Activated naive CD8-positive, alpha-beta T cell (primary cell): ENCODE data around the gene PAXX.

ENCODE experiments used
- H3K27ac Mint-ChIP-seq: one replicate; pipeline ENCODE4 v1.8.0; 2021; ENCODE audit warnings: mixed read lengths
- H3K27me3 Mint-ChIP-seq: one replicate; pipeline ENCODE4 v1.8.0; 2021; ENCODE audit warnings: mixed read lengths
- H3K36me3 Mint-ChIP-seq: one replicate; pipeline ENCODE4 v1.8.0; 2021; ENCODE audit warnings: mixed read lengths
- H3K4me1 Mint-ChIP-seq: one replicate; pipeline ENCODE4 v1.8.0; 2021; ENCODE audit warnings: low read depth, mixed read lengths
- H3K4me3 Mint-ChIP-seq: one replicate; pipeline ENCODE4 v1.8.0; 2021; ENCODE audit warnings: mild to moderate bottlenecking, mixed read lengths
- H3K9me3 Mint-ChIP-seq: one replicate; pipeline ENCODE4 v1.8.0; 2021; ENCODE audit warnings: low read depth, mixed read lengths

PAXX gene

DNA sequence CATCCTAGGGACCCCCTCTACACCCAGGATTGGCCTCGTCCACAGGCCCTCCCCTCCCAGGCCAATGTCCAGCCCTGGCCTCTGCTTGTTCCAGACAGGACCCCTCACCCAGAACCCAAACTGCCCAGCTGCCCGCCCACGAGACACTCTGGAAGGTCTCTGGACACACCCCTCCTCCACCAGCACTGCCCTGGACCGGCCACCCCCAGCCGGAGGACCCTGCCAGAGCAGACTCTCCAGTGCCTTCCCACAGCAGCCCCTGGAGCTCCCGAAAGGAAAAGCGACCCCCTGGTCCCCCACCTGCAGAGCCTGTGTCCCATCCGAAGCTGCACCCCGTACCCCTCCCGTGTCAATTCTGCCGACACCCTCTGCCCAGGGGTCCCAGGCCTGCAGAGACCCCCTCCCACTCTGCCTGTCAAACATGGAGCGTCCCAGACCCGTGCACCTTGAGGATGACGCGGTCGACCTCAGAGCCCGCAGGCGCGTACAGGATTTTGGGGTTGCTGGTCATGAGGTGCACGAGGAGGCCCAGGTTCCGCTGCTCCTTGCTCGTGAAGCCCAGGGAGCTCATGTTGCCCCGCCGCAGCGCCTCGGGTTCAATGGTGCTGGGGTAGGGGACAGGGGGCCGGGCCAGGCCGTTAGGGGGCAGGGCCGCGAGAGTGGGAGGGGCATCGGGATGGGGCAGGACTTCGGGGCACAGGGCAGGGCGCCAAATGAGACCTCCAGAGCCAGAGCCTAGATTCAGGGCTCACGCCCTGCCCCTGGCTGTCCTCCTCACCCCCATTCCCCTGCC is 27.9 kb downstream of the PAXX start:
- Mint-ChIP-seq H3K27ac (no peak overlapping the region), H3K9me3 (no peaks in the 10 kb centered on the region), H3K4me3 (no peak overlapping the region)

DNA sequence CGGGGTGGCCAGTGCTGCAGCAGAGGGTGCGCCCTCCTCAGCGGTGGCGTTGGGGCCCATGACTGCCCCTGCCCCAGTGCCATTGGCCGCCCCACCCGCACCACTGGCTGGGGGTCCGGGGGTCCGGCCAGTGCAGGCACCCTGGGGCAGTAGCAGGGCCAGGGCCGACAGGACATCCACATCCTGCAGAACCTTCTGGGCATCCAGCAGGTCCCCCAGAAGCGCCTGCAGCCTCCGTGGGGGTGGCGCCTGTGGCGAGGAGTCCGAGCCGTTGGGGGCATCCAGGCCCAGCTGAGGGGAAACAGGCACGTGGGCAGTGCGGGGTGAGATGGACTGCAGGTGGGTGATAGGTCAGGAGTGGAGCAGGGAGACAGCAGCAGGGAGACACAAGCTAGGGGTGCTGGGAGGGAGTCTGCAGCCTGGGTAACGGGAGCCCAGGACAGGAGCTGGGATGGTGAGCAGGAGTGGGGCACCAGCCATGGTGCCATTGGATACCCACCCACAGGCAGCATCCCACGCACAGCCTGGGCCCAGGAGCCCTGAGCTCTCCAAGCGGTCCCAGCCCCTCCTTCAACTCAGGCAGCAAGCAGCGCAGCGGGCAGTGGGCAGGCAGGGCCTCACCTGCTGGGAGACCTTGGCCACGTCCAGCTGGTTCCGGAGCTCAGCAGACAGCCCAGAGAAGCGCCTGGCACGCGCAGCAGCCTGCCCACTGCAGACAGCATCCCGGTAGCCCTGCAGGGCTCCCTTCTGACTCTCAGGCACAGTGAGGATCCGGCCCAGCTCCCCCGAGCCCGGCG is 28.7 kb downstream of the PAXX start:
- H3K36me3 Mint-ChIP-seq = no peaks in the 10 kb centered on the region
- no peak overlapping the region for H3K4me3 Mint-ChIP-seq
- no peaks in the 10 kb centered on the region for H3K9me3 Mint-ChIP-seq
- H3K27ac Mint-ChIP-seq = no peak overlapping the region
- H3K4me1 Mint-ChIP-seq = peaks cover 2% of the 10 kb centered on the region
- H3K27me3 Mint-ChIP-seq = no peaks in the 10 kb centered on the region

More for the DNA sequence above, 27.9 kb downstream of the PAXX start:
- H3K4me1 Mint-ChIP-seq = no peaks in the 10 kb centered on the region
- H3K27me3 Mint-ChIP-seq = no peaks in the 10 kb centered on the region
- H3K36me3 Mint-ChIP-seq = no peaks in the 10 kb centered on the region

DNA sequence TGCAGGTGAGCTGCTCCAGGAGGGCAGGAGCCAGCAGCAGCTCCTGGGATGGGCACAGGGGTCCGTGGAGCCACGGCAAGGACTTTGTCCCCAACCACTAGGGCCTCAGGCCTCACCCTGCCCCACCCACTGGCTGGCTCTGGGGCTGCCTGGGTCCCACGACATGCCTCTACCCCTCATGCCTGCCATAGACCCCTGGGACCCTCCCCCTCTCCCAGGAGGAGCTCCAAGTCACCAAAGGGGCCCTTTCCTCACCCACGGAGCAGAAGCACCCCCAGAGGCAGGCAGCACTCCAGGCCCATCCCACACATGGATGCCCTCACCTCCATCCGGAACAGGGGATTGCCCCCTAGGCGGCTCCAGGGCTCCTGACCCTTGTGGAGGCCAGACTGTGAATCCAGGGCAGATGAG is 29.4 kb downstream of the PAXX start:
- Mint-ChIP-seq H3K36me3 (no peaks in the 10 kb centered on the region), H3K9me3 (no peaks in the 10 kb centered on the region), H3K4me3 (no peak overlapping the region), H3K4me1 (peaks cover 3% of the 10 kb centered on the region), H3K27me3 (no peaks in the 10 kb centered on the region), H3K27ac (no peak overlapping the region)

DNA sequence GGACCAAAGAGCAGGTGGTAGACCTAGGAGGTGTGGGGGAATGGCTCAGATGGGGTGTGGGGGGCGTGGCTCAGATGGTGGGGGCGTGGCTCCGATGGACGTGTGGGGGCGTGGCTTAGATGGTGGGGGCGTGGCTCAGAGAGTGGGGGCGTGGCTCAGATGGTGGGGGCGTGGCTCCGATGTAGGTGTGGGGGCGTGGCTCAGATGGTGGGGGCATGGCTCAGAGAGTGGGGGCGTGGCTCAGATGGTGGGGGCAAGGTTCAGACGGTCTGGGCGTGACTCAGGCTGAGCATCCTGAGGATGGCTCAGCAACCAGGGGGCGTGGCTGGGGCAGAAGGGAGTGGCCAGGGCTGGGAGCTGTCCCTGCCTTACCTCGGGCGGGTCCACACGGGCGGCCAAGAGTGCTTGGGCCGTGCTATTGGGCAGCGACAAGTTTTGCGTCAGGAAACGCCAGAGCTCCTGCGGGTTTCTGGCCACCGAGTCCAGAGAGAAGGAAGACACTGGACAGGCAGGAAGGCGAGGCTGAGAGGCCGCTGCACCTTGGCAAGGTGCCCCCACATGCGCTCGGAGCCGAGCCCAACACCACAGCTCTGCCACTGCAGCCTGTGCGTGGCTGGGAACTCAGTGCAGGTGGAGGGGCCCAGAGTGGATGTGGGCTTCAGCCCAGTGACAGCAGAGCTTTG is 29.9 kb downstream of the PAXX start:
- Mint-ChIP-seq H3K4me1 (peaks cover 5% of the 10 kb centered on the region), H3K27ac (no peak overlapping the region), H3K4me3 (no peak overlapping the region), H3K9me3 (no peaks in the 10 kb centered on the region), H3K27me3 (no peaks in the 10 kb centered on the region), H3K36me3 (no peaks in the 10 kb centered on the region)

DNA sequence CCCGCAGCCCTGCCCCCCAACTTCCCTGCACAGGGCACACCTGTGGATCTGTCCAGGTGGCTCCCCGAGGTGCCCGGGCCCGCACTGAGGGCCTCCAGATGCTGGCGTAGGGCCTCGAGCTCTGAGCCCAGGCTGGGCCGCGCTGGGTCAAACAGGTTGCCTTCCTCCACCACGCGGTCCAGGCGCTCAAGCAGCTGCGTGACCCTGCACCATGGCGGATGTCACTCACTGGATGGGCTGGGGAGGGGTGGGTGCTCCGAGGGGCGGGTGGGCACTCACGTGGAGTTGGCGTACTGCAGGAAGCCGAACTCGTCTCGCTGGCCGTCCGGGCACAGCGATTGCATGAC is 30.4 kb downstream of the PAXX start:
- Mint-ChIP-seq H3K4me3 (no peak overlapping the region), H3K27me3 (no peaks in the 10 kb centered on the region), H3K36me3 (no peaks in the 10 kb centered on the region), H3K27ac (no peak overlapping the region), H3K9me3 (no peaks in the 10 kb centered on the region), H3K4me1 (peaks cover 7% of the 10 kb centered on the region)

DNA sequence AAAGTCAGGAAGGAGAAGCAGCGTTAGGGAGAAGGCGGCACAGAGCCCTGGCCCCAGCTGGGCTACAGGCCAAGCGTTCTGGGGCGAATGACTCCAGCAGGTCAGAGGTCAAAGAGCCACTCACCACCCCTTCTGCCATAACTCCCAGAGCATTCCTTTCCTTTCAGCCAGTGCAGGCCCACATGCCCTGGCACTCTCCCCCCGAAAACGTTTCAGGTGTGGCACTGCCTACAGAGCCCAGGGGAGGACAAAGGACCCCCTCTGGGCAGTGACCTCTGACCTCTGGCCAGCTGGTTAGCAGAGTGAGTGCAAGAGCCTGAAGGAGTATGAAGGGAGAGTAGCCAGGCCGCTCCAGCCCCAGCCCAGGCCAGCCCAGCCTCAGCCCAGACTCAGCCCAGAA is 30.9 kb downstream of the PAXX start:
- H3K9me3 Mint-ChIP-seq = no peaks in the 10 kb centered on the region
- H3K4me3 Mint-ChIP-seq = no peak overlapping the region
- no peaks in the 10 kb centered on the region for H3K36me3 Mint-ChIP-seq
- peaks cover 7% of the 10 kb centered on the region for H3K4me1 Mint-ChIP-seq
- H3K27ac Mint-ChIP-seq = no peak overlapping the region
- H3K27me3 Mint-ChIP-seq = no peaks in the 10 kb centered on the region

DNA sequence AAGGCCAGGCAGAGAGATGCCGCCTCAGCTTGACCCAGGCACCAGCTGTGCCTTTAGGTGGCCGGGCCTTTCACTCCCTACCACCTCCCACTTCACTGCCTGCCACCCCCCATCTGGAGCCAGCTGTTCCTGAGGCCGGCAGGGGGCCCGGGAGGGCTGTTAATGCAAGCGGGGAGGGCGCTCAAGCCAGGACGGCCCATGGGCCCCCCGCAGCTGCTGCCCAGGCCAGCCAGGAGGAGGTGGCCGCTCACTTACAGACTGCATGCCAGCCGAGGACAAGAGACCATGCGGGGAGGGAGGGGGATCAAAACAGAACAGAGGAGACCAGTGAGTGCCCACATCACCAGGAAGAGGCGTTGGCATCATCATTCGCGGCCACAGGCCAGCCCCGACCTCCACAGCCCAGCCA is 31.4 kb downstream of the PAXX start:
- no peaks in the 10 kb centered on the region for H3K36me3 Mint-ChIP-seq
- no peaks in the 10 kb centered on the region for H3K9me3 Mint-ChIP-seq
- H3K27ac Mint-ChIP-seq = no peak overlapping the region
- H3K27me3 Mint-ChIP-seq = no peaks in the 10 kb centered on the region
- H3K4me1 Mint-ChIP-seq = peaks cover 7% of the 10 kb centered on the region
- no peak overlapping the region for H3K4me3 Mint-ChIP-seq

DNA sequence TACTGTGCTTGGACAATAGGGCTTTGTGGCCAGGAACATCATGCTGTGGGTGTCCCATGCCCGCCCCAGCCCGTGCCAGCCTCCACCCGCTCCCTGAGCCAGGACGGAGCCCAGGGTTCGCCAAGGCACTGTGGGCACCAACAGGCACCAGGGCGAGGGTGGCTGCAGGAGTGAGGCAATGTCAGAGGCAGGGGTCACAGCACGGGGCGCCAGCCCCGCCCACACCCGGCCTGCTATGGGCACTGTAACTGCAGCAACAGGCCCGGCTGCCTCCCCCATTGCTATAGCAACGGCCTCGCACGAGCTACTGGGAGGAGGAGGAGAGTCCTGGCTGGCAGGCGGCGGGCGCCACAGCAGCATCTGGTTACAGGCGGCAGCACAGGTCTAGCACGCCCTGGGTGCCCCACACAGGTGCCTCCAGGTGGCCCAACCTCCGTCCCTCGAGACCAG is 33.3 kb downstream of the PAXX start:
- H3K36me3 Mint-ChIP-seq = no peaks in the 10 kb centered on the region
- no peaks in the 10 kb centered on the region for H3K9me3 Mint-ChIP-seq
- no peaks in the 10 kb centered on the region for H3K27me3 Mint-ChIP-seq
- no peak overlapping the region for H3K4me3 Mint-ChIP-seq
- no peak overlapping the region for H3K27ac Mint-ChIP-seq
- peaks cover 20% of the 10 kb centered on the region for H3K4me1 Mint-ChIP-seq

DNA sequence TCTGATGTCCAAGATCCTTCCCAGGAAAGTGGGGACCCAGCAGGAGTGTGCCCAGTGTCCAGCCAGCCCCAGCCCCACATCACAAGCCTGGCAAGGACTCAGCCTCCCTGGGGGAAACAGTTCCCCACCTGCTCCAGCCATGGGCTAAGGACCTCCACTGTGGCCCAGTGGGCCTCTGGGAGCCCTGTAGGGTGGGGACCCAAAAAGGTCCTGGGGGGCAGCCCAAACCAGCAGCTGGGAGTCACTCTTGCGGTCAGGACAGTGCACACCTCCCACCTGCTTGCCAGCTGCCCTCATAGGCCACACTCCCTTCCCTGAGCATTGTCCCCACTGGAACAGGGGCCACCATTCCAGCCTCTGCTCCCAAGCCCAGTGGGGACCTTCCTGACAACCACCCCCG is 34.2 kb downstream of the PAXX start:
- H3K36me3 Mint-ChIP-seq = no peaks in the 10 kb centered on the region
- H3K4me3 Mint-ChIP-seq = no peak overlapping the region
- H3K27me3 Mint-ChIP-seq = no peaks in the 10 kb centered on the region
- H3K4me1 Mint-ChIP-seq = peaks cover 24% of the 10 kb centered on the region
- no peak overlapping the region for H3K27ac Mint-ChIP-seq
- no peaks in the 10 kb centered on the region for H3K9me3 Mint-ChIP-seq

DNA sequence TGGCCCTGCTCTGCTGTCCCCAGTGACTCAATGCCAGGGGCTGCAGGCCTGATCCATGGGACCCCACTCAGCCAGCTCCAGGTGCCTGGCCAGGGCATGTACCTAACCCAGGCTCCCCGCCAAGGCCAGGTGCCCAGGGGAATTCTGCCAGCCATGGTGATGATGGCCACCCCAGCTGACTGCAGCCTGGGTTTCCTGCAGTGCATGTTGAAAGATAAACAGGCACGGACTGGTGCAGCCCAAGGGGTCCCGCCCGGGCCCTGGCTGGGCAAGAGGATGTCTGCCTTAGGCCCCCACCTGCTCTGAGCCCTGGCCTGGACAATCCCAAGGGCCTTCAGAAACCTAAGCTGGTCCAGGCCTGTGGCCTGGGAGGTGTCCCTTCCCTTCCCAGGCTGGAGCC is 34.6 kb downstream of the PAXX start:
- Mint-ChIP-seq H3K4me3 (peak overlapping the region; percentile 81), H3K9me3 (no peaks in the 10 kb centered on the region), H3K27ac (no peak overlapping the region), H3K36me3 (no peaks in the 10 kb centered on the region), H3K27me3 (no peaks in the 10 kb centered on the region), H3K4me1 (peaks cover 25% of the 10 kb centered on the region)

DNA sequence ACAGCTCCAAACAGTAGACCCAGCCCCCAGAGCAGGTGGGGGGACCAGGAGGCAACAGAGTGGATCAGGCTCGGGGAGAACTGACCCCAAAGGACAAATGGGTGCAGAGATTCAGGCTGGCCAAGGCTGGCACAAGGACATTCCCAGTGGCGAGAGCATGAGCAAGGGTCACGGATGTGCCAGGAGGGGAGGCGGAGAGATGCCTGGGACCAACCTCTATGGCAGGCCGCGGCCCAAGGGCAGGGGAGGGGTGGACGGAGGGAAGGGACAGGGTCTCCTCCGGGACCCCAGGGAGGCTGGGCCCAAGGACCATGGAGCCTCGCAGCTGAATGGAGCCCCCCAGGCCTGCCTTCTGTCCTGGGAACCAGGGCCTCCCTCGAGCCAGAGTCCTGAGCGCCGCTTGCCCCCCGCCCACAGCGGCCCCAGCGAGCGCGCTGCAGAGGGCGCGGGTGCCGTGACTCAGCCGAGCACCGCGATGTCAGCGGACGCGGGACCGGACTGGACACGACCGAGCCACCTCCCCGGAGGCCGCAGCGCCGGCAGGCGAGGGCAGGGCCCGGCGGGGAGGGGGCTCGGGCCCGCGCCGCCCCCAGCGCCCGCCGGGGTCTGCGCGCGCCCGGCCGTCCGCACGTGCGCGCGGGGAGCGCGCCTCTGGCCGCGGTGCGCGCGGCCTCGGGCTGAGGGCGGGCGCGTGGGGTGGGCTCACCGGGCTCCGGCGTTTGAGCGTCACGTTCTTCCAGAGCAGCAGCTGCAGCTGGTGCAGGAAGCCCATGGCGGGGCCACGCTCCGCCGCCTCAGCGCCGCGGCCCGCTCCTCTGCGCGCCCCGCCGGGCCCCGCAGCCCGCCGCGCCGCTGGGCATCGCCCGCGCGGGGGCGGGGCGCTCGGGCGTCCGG is 35.4 kb downstream of the PAXX start, which contains the start of gene ABCA2:
ABCA2 (minus strand) TSS at position 869 of the 894 bp plus-strand sequence; CDS start at position 772, 97 bp downstream.
- H3K4me1 Mint-ChIP-seq = peaks cover 32% of the 10 kb centered on the region

DNA sequence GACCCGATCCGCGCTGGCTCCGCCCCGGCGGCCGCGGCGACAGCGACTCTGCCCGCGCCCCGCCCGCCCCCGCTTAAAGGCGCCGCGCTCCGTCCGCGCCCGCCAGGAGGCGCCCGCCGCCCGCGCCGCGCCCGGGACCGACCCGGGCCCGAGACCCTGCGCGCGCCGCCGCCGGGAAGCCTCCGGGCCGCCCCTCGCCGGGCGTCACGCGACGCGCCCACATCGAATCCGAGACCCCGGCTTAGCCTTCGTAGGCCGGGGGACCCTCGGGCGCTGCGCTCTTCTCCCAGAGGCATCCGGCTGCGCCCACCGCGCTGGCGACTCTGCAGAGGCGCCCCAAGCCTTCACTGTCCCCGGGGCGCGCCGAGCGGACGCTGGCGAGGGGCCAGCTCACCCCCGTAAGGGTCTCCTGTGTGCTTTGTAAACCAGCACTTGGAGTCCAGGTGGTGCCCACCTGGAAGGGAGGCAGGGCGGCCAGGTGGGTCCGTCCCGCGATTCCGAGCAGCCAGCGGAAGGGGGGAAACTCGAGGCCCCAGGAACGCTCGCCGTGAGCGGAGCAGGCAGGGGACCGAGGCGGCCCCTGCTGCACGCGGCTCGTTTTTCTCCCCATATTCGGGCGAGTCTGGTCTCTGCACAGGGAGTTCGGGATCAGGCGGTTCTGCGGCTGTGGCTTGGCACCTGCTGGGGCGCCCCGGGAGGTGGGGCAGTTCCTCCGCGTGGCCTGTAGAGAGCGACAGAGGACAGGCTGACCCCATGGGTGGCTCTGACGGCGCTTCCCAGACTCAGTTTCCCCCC is 36.2 kb downstream of the PAXX start:
- Mint-ChIP-seq H3K27ac (no peak overlapping the region), H3K4me1 (peaks cover 37% of the 10 kb centered on the region)

More for the DNA sequence above, 35.4 kb downstream of the PAXX start, which contains the start of gene ABCA2:
- H3K9me3 Mint-ChIP-seq = no peaks in the 10 kb centered on the region
- H3K4me3 Mint-ChIP-seq = peak within 1 kb of the TSS; percentile 81
- no peak within 1 kb of the TSS for H3K27ac Mint-ChIP-seq
- no peaks in the 10 kb centered on the region for H3K27me3 Mint-ChIP-seq
- no peaks in the 10 kb centered on the region for H3K36me3 Mint-ChIP-seq

DNA sequence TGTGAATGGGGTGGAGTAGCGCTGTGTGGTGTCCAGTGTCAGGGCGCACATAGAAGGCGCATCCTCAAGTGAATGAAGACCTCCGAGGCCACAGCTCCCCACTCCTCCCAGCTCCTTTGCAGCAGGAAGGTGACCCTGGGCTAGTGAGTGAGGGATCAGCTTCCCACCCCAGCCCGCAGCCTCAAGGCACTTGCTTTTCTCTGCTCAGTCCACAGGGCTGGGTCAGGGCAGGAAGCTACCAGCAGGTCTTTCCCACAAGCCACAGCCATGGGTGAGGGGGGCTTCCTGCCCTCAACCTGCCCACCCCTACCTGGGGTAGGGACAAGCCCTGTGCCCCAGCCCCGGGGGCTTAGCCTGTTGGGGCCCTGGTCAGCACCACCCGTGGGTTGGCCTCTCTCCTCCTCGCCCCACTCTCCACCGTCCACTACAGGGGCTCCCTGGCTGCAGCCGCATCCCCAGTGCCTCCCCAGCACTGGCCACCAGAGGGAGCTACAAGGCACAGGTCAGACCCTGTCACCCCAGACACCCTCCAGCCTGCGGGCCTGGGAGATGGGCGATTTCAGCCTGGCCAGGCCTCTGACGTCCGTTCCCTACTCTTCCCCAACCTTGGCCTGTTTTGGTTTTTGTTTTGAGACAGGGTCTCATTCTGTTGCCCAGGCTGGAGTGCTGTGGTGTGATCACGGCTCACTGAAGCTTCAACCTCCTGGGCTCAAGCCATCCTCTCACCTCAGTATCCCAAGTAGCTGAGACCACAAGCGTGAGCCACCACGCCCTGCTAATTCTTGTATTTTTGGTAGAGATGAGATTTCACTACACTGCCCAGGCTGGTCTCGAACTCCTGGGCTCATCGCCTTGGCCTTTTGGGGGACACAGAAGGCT is 37.1 kb downstream of the PAXX start:
- Mint-ChIP-seq H3K27me3 (no peaks in the 10 kb centered on the region), H3K36me3 (no peaks in the 10 kb centered on the region), H3K4me1 (peaks cover 40% of the 10 kb centered on the region), H3K4me3 (peak overlapping the region; percentile 75), H3K9me3 (no peaks in the 10 kb centered on the region), H3K27ac (no peak overlapping the region)

More for the DNA sequence above, 36.2 kb downstream of the PAXX start:
- no peaks in the 10 kb centered on the region for H3K9me3 Mint-ChIP-seq
- peak overlapping the region; percentile 73 for H3K4me3 Mint-ChIP-seq
- no peaks in the 10 kb centered on the region for H3K27me3 Mint-ChIP-seq
- no peaks in the 10 kb centered on the region for H3K36me3 Mint-ChIP-seq
